ENCODE measurements around the gene NELL2.

- TF ChIP-seq CTCF (conservative IDR thresholded peaks at IDR 0.05): no peak
- TF ChIP-seq ZFX (IDR thresholded peaks at IDR 0.05): no peak
Measured at GRCh38 chr12:44817687-44818086, 58.4 kb downstream of the NELL2 start.
